ENCODE data around the gene POLG2.

Gene POLG2

GRCh38 chr17:64496786-64497564 lies at the start of gene POLG2:
Gene POLG2 (minus strand): TSS chr17:64497054. CDS start chr17:64496968, 86 bp downstream.
- DNase-seq = peak; percentile 96

GRCh38 chr17:64544742-64545141 lies 47.9 kb upstream of the POLG2 start:
- no peak for DNase-seq

GRCh38 chr17:64540118-64540776 lies 43.4 kb upstream of the POLG2 start:
- no peak for DNase-seq

GRCh38 chr17:64538508-64539130 lies 41.8 kb upstream of the POLG2 start:
- no peak for DNase-seq

GRCh38 chr17:64537488-64537887 lies 40.6 kb upstream of the POLG2 start:
- no peak for DNase-seq

GRCh38 chr17:64536913-64537312 lies 40.1 kb upstream of the POLG2 start:
- DNase-seq = no peak

- DNase-seq = no peak
Observed at GRCh38 chr17:64535357-64535756, 38.5 kb upstream of the POLG2 start.

GRCh38 chr17:64534187-64534586 lies 37.3 kb upstream of the POLG2 start:
- DNase-seq = no peak

GRCh38 chr17:64533784-64534183 lies 36.9 kb upstream of the POLG2 start:
- no peak for DNase-seq

GRCh38 chr17:64532409-64532808 lies 35.6 kb upstream of the POLG2 start:
- no peak for DNase-seq

GRCh38 chr17:64531955-64532371 lies 35.1 kb upstream of the POLG2 start:
- DNase-seq = no peak

- DNase-seq = no peak
Observed at GRCh38 chr17:64529221-64529620, 32.4 kb upstream of the POLG2 start.

- no peak for DNase-seq
Observed at GRCh38 chr17:64527914-64528313, 31.1 kb upstream of the POLG2 start.

GRCh38 chr17:64520359-64520758 lies 23.5 kb upstream of the POLG2 start:
- no peak for DNase-seq

GRCh38 chr17:64519601-64520000 lies 22.7 kb upstream of the POLG2 start:
- no peak for DNase-seq

- no peak for DNase-seq
Observed at GRCh38 chr17:64515829-64516228, 19.0 kb upstream of the POLG2 start.

- DNase-seq = no peak
Observed at GRCh38 chr17:64515419-64515818, 18.6 kb upstream of the POLG2 start.

GRCh38 chr17:64509179-64509578 lies 12.3 kb upstream of the POLG2 start:
- DNase-seq = no peak

GRCh38 chr17:64508683-64509082 lies 11.8 kb upstream of the POLG2 start:
- no peak for DNase-seq

GRCh38 chr17:64507413-64507782 lies 10.5 kb upstream of the POLG2 start:
- DNase-seq = peak; percentile 23

GRCh38 chr17:64506576-64507412 lies 9.9 kb upstream of the POLG2 start, which contains the start of gene CEP95:
Gene CEP95 (plus strand): TSS chr17:64506977. CDS start chr17:64507098, 121 bp downstream.
- DNase-seq = peak; percentile 95

- peak; percentile 97 for DNase-seq
Observed at GRCh38 chr17:64506201-64506575, 9.3 kb upstream of the POLG2 start, which contains the start of gene DDX5. Gene DDX5 (minus strand): TSS chr17:64506289. CDS start chr17:64506119, 170 bp downstream.

Measured in activated gamma-delta T cell treated with Interleukin-2 at 50 U/mL for 16 hours (primary cell).